Tibial nerve (tissue), 4 donors: ENCODE data around the gene FAM107A. TPM values are rescaled to one million over a fixed set of nuclear protein-coding genes. Genes with fewer than 3 reads are reported as not detected.

ENCODE experiments used
- DNase-seq, 2 donors: peaks; one replicate each; pipeline ENCODE4 v3.0.0-alpha.2; 2019; ENCODE audit warnings: low spot score in 2 of 2
- H3K27ac ChIP-seq, 4 donors: fragments of 200-600 bp; sonication (generic) in 3 of 4; one replicate each; pipeline ENCODE4 v1.5.1; 2017 to 2019; ENCODE audit warnings: mild to moderate bottlenecking in 1 of 4
- H3K27me3 ChIP-seq, 2 donors: fragments of 200-600 bp; sonication (generic) in 1 of 2; one replicate each; pipeline versions ENCODE4 v1.5.1 to v1.6.0; 2017 to 2019
- H3K36me3 ChIP-seq, 3 donors: fragments of 200-600 bp; sonication (generic); one replicate each; pipeline ENCODE4 v1.5.1; 2018 to 2019
- H3K4me1 ChIP-seq, 4 donors: fragments of 200-600 bp; sonication (generic) in 3 of 4; one replicate each; pipeline ENCODE4 v1.5.1; 2017 to 2019
- H3K4me3 ChIP-seq, 4 donors: fragments of 200-600 bp; sonication (generic) in 3 of 4; one replicate each; pipeline ENCODE4 v1.5.1; 2017 to 2019; ENCODE audit warnings: mild to moderate bottlenecking in 1 of 4, moderate library complexity in 1 of 4
- H3K9me3 ChIP-seq, 4 donors: fragments of 200-600 bp; sonication (generic) in 3 of 4; one replicate each; pipeline ENCODE4 v1.5.1; 2017 to 2019
- CTCF ChIP-seq, 5 experiments: fragments of 200-600 bp in 3 of 5; fragments of 450-650 bp in 2 of 5; sonication (generic) in 3 of 5; IDR thresholded peaks; one replicate each; pipeline ENCODE4 v1.5.1; 2016 to 2019; ENCODE audit warnings: antibody characterized with exemption in 5 of 5, mild to moderate bottlenecking in 3 of 5, moderate library complexity in 2 of 5
- EP300 ChIP-seq, 2 donors: sonication (generic); formaldehyde crosslinking; IDR thresholded peaks; one replicate each; pipeline ENCODE4 v1.6.1; 2017; ENCODE audit warnings: antibody characterized with exemption in 2 of 2, mild to moderate bottlenecking in 1 of 2
- POLR2A ChIP-seq, 2 donors: fragments of 450-650 bp; IDR thresholded peaks; one replicate each; pipeline ENCODE4 v1.6.1; 2017; ENCODE audit warnings: antibody characterized with exemption in 2 of 2, mild to moderate bottlenecking in 2 of 2, moderate library complexity in 2 of 2
- WGBS, 2 donors: methylation state at CpG; one replicate each; pipeline ENCODE4 v1.1.5; 2018; 5-methylcytosine and 5-hydroxymethylcytosine counted together
- total RNA-seq, 4 donors: library from RNA; depleted of rRNA; stranded (reverse); fragments of >200 nt; gene quantifications; one replicate each; pipeline ENCODE4 v1.1.0, GENCODE V29; 2016

The FAM107A gene
- total RNA-seq, 4 donors from 2014 or later: 147 to 305 (median 227) TPM

GRCh38 chr3:58574682-58575081 lies 2.5 kb downstream of the FAM107A start:
- no peak for DNase-seq
- 69 to 76% methylated on average over 4 of the region's 4 CpGs for WGBS, 2 donors
- Histone ChIP-seq H3K27ac (peak overlapping the region in 3 of 4 donors; percentile 82 to 93 (median 90)), H3K4me1 (peaks cover 0 to 55% (median 12%) of the 10 kb centered on the region in 4 donors), H3K9me3 (peaks cover 0 to 3% (median 0%) of the 10 kb centered on the region in 4 donors), H3K4me3 (peak overlapping the region in 3 of 4 donors; percentile 9 to 53 (median 36)), H3K27me3 (no peaks in the 10 kb centered on the region), H3K36me3 (peaks cover 0 to 5% (median 0%) of the 10 kb centered on the region in 3 donors)
- TF ChIP-seq EP300 (IDR thresholded peaks at IDR 0.05): no peak
- TF ChIP-seq POLR2A (IDR thresholded peaks at IDR 0.05): no peak
- no peak for TF ChIP-seq CTCF (IDR thresholded peaks at IDR 0.05)

- 36 to 67% methylated on average over 3 of the region's 3 CpGs for WGBS, 2 donors
- Histone ChIP-seq H3K4me1 (peaks cover 0 to 56% (median 12%) of the 10 kb centered on the region in 4 donors), H3K27ac (peak overlapping the region in 3 of 4 donors; percentile 12 to 93 (median 90)), H3K4me3 (peak overlapping the region in 2 of 4 donors; percentile 12 to 23), H3K27me3 (no peaks in the 10 kb centered on the region), H3K36me3 (peaks cover 0 to 5% (median 0%) of the 10 kb centered on the region in 3 donors), H3K9me3 (peaks cover 0 to 3% (median 0%) of the 10 kb centered on the region in 4 donors)
- no peak for DNase-seq
- TF ChIP-seq POLR2A (IDR thresholded peaks at IDR 0.05) (no peak), EP300 (IDR thresholded peaks at IDR 0.05) (no peak), CTCF (IDR thresholded peaks at IDR 0.05) (no peak)
Observed at GRCh38 chr3:58574106-58574505, 3.1 kb downstream of the FAM107A start.

- WGBS, 2 donors: 65 to 72% methylated on average over 6 of the region's 6 CpGs
- no peak for DNase-seq
- Histone ChIP-seq H3K4me1 (peaks cover 0 to 59% (median 12%) of the 10 kb centered on the region in 4 donors), H3K4me3 (peak overlapping the region in 2 of 4 donors; percentile 12 to 23), H3K27me3 (no peaks in the 10 kb centered on the region), H3K9me3 (peaks cover 0 to 3% (median 0%) of the 10 kb centered on the region in 4 donors), H3K27ac (peak overlapping the region in 2 of 4 donors; percentile 90 to 93), H3K36me3 (peaks cover 0 to 5% (median 0%) of the 10 kb centered on the region in 3 donors)
- TF ChIP-seq CTCF (IDR thresholded peaks at IDR 0.05): no peak
- TF ChIP-seq EP300 (IDR thresholded peaks at IDR 0.05): no peak
- peak in 1 of 2 donors; percentile 14 for TF ChIP-seq POLR2A (IDR thresholded peaks at IDR 0.05)
Observed at GRCh38 chr3:58573640-58574039, 3.6 kb downstream of the FAM107A start.

GRCh38 chr3:58572634-58573230 lies 4.5 kb downstream of the FAM107A start:
- no peak for DNase-seq

More at GRCh38 chr3:58572634-58573230, 4.5 kb downstream of the FAM107A start:
- Histone ChIP-seq H3K4me3 (no peak overlapping the region), H3K36me3 (peaks cover 0 to 5% (median 0%) of the 10 kb centered on the region in 3 donors), H3K4me1 (peaks cover 0 to 54% (median 8%) of the 10 kb centered on the region in 4 donors), H3K27me3 (no peaks in the 10 kb centered on the region), H3K27ac (peak overlapping the region in 2 of 4 donors; percentile 57 to 93), H3K9me3 (peaks cover 0 to 3% (median 0%) of the 10 kb centered on the region in 4 donors)
- TF ChIP-seq CTCF (IDR thresholded peaks at IDR 0.05): no peak
- no peak for TF ChIP-seq POLR2A (IDR thresholded peaks at IDR 0.05)
- TF ChIP-seq EP300 (IDR thresholded peaks at IDR 0.05): no peak
- WGBS, 2 donors: 87 to 92% methylated on average over 7 of the region's 7 CpGs
